ENCODE measurements around the gene ADGRV1. TPM values are rescaled to one million over a fixed set of nuclear protein-coding genes. Genes with fewer than 3 reads are reported as not detected.
"Not testable (repeated sequence)": the region's sequence is repeated elsewhere in the genome, so short reads cannot be mapped to it uniquely, and the experiment has no call there.

Gene ADGRV1
- polyA plus RNA-seq, 5 donors, result 11.8 to 18.9 (median 15.5) TPM

DNA sequence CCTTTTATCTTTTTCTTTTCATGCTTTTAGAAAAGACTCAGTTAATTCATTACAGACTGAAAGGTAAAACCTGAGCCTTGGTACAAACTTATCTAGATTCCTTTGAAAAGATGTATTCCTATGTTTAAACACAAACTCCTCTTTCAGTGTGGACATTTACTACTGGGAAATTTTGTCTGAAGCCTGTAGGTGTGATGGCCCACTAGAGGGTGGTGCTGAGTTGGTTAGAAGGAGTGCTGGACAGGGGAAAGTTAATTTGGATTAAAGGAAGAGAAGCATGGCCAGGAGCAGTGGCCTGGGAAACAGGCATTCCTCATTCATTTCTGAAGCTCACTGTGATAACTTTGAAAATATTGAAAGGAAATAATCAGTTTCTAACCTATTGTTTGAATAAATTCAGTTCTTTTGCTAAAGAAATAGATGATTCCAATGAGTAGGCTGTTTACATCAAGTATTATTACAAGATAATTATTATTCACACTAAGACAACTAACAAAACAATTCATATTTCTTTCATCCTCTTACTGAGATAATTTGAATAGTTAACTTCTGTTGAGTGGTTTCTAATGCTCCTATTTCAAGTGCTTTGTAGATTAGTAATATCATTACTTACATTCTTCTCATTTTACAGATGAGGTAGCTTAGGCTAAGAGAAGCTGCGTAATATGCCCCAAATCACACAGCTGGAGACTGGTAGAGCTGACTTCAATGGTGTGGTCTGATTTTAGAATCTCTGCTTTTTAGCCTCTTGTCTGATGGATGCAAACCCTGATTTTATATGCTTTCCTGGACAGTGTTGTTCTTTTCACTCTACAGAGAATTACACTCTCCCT is 150.9 kb downstream of the ADGRV1 start:
- peak in 1 of 2 donors; percentile 6 for DNase-seq

DNA sequence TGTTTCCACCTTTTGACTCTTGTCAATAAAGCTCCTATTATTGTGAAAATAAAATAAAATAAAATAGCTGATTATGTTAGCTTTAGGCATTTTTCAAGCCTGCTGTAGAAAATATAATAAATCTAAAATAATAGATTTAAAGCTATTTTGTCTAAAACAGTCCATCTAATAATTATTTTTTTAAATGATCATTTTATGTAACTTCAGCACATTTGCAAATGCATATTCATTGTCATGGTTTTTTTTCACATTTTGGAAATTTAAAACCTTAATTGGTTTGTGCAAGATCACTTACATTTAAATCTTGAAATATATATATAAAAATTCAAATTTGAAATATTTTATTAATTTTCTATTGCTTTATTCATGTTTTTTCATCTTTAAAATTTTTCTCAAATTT is 159.8 kb downstream of the ADGRV1 start:
- DNase-seq, result no peak

DNA sequence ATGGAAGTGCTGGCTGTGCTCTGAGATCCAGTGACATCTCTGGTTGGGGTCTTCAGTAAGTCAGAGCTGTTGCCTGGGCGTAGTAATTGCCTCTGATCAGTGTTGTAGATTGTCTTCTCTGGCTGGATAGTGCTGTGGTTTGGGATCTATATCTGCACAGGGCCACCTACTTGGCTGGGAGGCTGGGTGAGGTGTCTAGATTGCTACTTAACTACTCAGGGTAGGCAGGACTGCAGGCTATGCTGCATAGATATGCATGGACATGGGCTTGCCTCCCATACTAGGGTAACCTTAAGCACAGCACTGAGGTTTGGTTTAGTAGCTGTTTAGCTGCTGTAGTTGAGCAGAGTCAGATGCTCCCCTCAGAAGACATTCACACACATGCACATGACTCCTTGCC is 181.0 kb downstream of the ADGRV1 start:
- no peak for DNase-seq

DNA sequence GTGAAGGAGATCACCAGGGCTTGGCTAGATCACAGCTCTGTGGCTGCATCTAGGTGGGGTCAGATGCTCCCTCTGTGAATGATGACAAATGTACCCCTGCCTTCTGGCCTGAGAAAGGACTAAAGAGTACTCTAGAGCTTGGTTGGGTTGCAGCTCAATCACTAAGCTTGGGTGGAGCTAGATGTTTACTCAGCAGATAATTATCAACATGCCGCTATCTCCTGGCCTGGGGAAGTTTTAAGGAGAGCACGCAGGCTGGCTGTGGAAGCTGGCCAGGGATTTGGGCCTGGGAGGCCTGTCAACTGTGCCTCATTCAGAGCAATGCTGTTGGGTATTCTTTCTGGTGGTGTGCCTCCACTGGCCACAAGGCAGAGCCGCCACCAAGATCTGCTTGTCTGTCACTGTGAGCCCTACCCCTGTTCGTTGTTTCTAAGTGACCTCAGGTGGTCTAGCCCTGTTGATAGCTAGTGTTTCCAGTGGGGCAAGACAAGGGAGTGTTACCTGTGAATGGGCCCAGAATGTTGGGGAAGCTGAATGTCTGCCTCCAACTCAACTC is 181.7 kb downstream of the ADGRV1 start:
- no peak for DNase-seq

DNA sequence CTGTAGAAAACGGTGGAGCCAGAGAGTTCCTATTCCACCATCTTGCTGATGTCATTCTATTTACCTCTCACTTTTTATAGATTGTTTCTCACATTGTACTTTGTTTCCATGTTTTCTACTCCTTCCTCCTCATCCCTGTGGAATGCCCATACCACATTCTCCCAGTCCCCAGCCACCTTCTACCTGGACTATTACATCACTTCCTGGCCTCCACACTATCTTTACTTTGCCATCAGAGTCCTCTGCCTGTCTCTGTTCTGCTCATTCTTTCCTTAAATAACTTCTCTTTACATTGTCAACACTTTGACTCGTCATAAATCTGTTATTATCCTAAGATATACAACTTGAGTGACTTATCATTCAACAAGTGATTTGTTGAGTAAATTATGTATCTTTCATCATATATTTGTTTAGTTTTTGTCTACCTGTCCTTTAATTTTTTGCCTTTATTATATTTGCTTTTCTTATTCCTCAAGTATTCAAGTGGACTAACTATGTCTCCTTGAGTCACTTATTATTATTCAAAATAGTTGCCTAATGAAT is 182.5 kb downstream of the ADGRV1 start:
- DNase-seq, result no peak

DNA sequence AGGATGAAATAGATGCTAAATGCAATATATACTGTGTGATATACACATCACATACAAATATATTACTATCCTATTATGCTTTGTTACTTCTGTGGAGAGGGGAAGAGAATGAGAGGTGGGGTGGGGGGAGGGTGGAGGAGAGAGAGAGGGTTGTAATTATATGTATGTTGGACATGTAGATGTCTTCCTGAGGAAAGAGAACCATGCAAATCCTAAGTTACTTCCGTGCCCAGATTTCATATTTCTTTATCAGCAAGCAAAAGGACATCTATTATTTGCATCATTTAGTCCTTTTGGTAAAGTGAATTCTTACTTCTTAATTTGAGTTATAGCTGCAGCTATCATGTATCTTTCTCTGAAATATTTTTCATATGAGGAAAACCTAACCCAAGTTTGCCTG is 187.5 kb downstream of the ADGRV1 start:
- no peak for DNase-seq

DNA sequence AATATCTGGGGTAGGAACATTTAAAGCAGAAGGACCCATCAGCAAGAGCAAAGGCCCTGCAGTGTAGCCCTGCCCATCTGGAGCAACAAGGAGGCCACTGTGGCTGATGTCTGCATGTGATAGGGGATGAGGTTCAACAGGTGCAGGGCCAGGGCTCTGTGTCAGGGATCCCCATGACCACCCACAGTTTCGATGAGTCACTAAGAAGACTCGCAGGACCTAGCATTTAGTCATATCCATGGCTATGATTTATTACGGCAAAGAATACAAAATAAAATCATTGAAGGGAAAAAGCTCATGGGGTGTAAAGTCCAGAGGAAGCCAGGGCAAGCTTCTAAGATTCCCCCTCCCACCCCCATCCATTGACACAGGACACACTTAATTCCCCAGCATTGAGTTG is 188.6 kb downstream of the ADGRV1 start:
- DNase-seq, result no peak

DNA sequence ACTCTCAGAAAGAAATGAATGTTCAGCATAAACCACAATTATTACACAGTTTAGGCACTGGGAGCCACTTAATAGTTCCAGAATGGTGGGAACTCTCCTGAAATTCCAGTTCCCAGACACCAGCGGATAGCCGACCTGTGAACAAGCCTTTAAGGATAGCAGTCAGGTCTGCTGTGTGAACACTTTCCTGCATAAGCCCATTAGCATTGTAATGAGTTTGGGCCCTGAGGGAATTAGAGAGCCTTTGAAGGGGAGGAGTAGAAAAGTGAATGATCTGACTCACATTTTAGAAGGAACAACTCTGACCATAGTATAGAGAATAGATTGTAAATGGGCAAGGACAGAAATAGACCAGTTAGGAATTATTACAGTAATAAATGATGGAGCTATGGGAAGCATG is 189.1 kb downstream of the ADGRV1 start:
- DNase-seq, result no peak

DNA sequence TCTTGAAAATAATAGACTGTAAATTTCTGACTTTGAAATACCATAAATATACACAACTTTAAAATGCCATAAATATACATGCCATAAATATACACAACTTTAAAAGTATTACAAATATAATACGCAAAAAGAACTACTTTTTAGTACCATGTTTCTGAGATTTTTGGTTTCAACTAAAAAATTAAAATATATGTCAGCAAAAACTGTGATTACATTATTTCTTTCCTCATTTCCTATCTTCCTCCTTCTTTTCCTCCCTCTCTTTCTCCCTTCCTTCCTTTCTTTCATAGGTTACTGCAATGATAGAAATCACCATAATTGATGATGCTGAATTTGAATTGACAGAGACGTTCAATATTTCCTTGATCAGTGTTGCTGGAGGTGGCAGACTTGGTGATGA is 200.5 kb downstream of the ADGRV1 start:
- DNase-seq, result no peak

DNA sequence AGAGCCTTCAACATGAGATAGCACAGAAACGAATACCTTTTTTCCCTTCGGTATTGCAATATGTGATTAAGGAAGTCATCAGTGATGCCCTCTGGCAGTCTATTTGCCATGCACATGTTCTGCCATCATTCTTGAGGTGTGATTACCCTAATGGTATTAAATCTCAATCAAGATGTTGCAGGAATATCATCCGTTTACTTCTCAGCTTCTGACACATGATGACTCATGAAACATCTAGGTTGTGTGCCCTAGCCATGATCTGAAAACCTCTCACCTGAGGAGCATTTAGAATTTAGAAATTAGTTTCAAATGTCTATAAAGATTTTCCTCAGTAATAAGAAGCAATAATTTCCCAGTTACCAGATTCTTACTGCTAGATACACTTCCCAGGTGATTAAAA is 209.1 kb downstream of the ADGRV1 start:
- no peak for DNase-seq

DNA sequence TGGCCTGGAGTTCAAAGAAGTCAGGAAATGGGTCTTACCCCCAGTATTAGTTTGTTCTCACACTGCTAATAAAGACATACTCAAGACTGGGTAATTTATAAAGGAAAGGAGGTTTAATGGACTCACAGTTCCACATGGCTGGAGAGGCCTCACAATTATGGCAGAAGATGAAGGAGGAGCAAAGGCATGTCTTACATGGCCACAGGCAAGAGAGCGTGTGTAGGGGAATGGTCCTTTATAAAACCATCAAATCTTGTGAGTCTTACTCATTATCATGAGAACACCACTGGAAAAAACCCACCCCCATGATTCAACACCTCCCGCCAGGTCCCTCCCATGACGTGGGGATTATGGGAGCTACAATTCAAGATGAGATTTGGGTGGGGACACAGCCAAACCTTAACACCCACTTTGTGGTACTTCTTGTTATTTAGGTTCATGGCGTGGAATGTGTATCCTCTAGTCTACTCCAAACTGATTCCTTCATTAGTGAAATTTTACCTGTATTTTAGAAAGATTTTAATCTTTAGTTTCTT is 211.5 kb downstream of the ADGRV1 start:
- DNase-seq, result not testable (repeated sequence)

DNA sequence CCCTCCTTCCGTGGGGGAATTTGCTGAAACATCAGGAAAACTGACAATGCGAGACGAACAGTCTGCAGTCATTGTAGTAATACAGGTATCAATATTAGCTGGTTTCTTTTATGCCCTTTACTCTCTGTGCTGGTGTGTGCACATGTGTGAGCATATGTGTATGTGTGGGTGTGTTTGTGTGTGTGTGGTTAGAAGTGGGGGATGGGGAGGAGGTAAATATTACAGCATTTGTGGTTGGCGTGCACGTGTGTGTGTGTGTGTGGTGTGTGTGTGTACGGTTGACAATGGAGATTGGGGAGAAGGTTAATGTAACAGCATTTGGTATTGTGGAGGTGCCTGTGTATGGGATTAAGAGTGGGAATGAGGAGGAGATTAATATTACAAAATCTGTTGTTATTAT is 219.4 kb downstream of the ADGRV1 start:
- no peak for DNase-seq

DNA sequence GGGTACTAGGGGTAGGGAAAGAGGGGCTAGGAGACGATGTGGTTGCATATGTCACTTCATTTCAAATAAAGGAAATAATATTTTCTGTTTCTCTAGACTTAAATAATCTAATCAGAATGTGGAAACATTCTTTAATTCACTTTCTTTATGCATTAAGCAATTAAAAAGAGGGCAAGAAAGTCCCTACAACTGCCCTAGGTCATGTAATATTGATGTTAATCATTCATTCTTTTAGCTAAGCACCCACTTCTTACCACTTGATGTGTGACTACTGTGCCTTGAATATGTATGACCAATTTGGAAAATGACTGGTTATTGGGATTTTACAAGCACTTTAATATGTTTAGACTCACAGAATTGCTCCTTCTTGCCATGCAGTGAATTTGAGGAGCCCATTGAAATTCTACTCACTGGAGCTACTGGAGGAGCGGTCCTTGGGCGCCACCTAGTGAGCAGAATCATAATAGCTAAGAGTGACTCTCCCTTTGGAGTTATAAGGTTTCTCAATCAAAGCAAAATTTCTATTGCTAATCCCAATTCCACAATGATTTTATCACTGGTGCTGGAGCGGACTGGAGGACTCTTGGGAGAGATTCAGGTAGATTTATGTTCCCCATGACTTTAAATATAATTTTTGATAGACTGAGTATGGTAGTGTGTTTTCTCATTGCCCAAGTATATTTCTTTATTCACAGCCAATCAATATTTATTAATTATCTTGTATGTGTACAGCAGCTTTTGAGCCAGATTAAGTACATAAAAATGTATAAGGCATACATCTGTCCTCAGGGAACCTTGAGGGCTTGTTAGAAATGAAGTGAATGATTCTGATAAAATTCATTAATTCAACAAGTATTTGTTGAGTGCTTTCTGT is 225.1 kb downstream of the ADGRV1 start:
- peak; percentile 21 to 56 for DNase-seq

DNA sequence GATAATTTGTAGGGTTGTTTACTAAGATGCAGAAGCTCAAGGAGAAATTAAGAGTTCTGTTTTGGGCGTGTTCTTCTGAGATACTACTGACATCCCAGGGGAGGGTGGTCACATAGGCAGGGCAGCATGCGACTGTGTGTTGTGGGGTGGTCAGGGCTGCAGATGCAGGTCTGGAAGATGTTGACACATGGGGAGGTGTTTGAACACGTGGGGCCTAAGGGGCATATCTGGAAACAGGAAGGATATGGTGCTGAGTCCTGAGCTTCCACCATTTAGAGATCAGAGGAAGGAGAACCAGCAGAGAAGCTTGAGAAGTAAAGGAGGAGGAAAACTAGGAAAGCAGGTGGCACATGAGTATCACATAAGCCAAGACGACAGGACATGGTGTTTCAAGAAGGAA is 228.2 kb downstream of the ADGRV1 start:
- DNase-seq, result no peak

DNA sequence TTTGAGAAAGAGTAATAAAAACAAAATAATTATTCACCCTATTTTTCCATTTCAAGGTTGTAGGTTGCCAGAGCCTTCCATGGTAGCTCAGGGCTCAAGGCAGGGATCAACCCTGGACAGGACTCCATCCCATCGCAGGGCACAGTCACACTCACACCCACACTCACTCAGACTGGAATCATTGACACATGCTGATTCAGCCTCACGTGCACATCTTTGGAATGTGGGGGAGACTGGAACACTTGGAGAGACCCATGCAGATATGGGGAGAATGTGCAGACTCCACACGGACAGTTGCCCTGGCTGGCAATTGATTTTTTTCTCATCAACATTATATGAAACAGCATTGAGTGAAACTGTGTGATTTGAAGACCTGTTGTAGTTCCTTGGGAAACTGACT is 234.1 kb downstream of the ADGRV1 start:
- DNase-seq, result no peak

DNA sequence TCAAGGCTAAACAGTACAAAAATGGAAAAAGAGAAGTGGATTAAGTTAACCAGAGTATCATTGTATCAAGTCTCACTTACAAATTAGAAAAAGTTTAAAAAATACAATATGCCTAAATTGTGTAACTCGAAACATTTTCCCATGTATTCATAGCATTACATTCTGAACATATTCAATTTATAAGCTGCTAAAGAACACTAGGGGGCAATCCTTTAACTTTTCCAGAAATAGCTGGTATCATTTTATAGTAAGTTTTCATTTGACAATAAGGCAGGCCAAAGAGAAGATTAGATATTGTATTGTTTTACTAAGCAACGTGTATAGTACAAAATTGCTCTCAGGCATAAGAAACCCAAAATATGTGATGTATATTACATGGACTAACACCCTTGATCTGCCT is 234.6 kb downstream of the ADGRV1 start:
- no peak for DNase-seq

DNA sequence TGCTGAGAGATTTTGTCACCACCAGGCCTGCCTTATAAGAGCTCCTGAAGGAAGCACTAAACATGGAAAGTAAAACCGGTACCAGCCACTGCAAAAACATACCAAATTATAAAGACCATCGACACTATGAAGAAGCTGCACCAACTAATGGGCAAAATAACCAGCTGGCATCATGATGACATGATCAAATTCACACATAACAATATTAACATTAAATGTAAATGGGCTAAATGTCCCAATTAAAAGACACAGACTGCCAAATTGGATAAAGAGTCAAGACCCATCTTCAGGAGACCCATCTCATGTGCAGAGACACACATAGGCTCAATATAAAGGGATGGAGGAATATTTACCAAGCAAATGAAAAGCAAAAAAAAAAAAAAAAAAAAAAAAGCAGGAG is 238.3 kb downstream of the ADGRV1 start:
- not testable (repeated sequence) for DNase-seq

DNA sequence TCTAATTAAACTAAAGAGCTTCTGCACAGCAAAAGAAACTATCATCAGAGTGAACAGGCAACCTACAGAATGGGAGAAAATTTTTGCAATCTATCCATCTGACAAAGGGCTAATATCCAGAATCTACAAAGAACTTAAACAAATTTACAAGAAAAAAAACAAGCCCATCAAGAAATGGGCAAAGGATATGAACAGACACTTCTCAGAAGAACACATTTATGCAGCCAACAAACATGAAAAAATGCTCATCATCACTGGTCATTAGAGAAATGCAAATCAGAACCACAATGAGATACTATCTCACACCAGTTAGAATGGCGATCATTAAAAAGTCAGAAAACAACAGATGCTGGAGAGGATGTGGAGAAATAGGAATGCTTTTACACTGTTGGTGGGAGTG is 241.5 kb downstream of the ADGRV1 start:
- DNase-seq, result not testable (repeated sequence)

DNA sequence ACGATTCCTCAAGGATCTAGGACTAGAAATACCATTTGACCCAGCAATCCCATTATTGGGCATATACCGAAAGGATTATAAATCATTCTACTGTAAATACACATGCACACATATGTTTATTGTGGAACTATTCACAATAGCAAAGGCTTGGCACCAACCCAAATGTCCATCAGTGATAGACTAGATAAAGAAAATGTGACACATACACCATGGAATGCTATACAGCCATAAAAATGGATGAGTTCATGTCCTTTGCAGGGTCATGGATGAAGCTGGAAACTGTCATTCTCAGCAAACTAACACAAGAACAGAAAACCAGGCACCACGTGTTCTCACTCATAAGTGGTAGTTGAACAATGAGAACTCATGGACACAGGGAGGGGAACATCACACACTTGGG is 241.9 kb downstream of the ADGRV1 start:
- not testable (repeated sequence) for DNase-seq

DNA sequence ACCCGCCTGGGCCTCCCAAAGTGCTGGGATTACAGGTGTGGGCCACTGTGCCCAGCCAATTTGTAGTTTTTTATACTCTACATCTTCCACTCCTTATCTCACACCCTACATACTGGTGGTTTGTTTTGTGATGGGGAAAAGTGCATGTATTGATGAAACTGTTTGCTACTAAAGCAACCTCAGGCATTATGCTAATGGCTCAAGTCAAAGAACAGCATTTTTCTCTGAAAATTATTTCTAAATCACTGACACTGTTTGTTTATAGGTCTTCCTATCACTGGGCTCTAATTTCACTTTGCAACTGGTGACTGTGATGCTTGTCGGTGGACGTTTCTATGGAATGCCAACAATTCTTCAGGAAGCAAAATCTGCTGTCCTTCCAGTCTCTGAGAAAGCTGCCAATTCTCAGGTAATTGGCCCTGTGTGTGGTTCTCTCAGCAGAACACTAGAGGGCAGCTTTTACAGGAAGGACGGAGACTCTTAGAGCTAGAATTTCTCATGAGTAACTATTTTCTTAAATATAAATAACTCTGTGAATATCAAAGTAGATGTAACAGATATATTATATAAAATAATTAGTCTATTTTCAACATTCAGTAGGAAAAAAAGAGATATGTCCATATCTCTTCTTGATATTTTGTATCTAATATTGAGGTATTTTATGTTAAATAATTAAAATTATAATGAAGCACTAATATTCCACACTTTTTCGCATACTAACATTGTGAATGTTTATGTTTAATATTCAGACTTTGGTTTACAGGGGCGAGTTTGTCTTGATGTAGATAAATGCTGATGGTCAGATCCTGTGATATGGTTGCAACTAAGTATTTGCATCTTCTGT is 244.1 kb downstream of the ADGRV1 start:
- DNase-seq, result peak in 1 of 2 donors; percentile 1

DNA sequence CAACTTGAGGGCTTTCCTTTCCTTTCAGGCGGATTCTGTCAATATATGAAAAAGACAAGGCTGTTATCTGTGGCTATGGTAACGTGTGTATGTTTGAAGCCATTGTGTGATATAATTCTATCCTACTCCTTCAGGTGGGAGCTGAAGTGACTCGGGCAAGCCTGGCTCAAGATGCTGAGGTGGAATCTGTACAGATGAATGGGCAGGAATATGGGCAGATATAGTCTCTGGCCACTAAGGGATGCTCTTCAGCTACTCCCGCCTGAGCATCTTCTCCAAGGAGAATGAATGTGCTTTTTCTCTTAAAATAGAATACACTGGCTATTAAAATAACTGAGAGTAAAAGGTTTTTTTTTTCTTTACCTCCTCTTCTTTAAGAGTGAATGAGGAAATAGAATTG is 244.8 kb downstream of the ADGRV1 start:
- no peak for DNase-seq
